ENCODE results near the gene KIAA1217.

The KIAA1217 gene

DNA sequence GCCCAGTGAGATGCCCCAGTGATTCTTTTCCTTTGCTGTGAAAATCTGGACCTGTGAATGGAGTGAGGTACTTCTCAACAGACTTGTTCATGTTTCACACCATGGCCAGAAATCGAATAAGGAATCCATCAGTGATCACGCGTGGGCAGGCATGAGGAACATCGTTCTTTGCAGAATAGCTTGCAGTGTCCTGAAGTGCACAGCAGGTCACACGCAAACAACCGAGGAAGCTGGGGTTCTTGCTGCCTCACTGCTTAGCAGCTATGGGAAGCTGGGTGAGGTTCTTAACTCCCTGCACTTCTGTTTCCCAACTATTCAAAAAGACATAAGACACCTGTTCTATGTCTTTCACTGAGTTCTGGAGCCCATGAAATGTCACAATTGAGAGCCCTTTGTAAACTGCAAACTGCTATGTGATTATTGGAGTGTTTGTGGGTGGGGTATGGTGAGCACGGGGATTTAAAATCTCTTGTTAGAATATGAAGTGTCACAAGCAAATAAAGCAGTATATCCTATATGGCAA lies 253.4 kb downstream of the KIAA1217 start:
- no peak for TF ChIP-seq CTCF (IDR thresholded peaks at IDR 0.05; ENCODE audit: low read depth, low read length)
- H3K4me3 ChIP-seq (ENCODE audit: low read depth, low read length): no peak overlapping the region

GRCh38 chr10:24462889-24463552 lies 254.1 kb downstream of the KIAA1217 start:
- peak; percentile 51 for DNase-seq (ENCODE audit: low read depth, low spot score)
- in situ Hi-C loops (cut with HindIII; ENCODE audit: low sequenced_read_pairs): no loop called here
- H3K4me3 ChIP-seq (ENCODE audit: low read depth, low read length): no peak overlapping the region
- peak; percentile 54 for TF ChIP-seq CTCF (IDR thresholded peaks at IDR 0.05; ENCODE audit: low read depth, low read length)

More for the DNA sequence above, 253.4 kb downstream of the KIAA1217 start:
- no peak for DNase-seq (ENCODE audit: low read depth, low spot score)
- in situ Hi-C loops (cut with HindIII; ENCODE audit: low sequenced_read_pairs): no loop called here

GRCh38 chr10:24463611-24464426 lies 254.9 kb downstream of the KIAA1217 start:
- no peak overlapping the region for H3K4me3 ChIP-seq (ENCODE audit: low read depth, low read length)
- peak; percentile 97 for DNase-seq (ENCODE audit: low read depth, low spot score)
- TF ChIP-seq CTCF (IDR thresholded peaks at IDR 0.05; ENCODE audit: low read depth, low read length): no peak
- in situ Hi-C loops (cut with HindIII; ENCODE audit: low sequenced_read_pairs): no loop called here

GRCh38 chr10:24465124-24465874 lies 256.4 kb downstream of the KIAA1217 start:
- no peak overlapping the region for H3K4me3 ChIP-seq (ENCODE audit: low read depth, low read length)
- in situ Hi-C loops (cut with HindIII; ENCODE audit: low sequenced_read_pairs): no loop called here
- TF ChIP-seq CTCF (IDR thresholded peaks at IDR 0.05; ENCODE audit: low read depth, low read length): no peak
- DNase-seq (ENCODE audit: low read depth, low spot score): peak; percentile 96

GRCh38 chr10:24465891-24466818 lies 257.2 kb downstream of the KIAA1217 start:
- peak overlapping the region; percentile 68 for H3K4me3 ChIP-seq (ENCODE audit: low read depth, low read length)
- peak; percentile 97 for DNase-seq (ENCODE audit: low read depth, low spot score)
- no peak for TF ChIP-seq CTCF (IDR thresholded peaks at IDR 0.05; ENCODE audit: low read depth, low read length)
- in situ Hi-C loops (cut with HindIII; ENCODE audit: low sequenced_read_pairs): no loop called here

Data from astrocyte of the spinal cord (primary cell).